Measurements from ENCODE around the gene MAPK8. TPM values are rescaled to one million over a fixed set of nuclear protein-coding genes. Genes with fewer than 3 reads are reported as not detected.

Gene MAPK8
- total RNA-seq, 1 donor from 2014 or later, result 53.7 TPM

- TF ChIP-seq CTCF (IDR thresholded peaks at IDR 0.05; ENCODE audit: unreplicated experiment), result peak; percentile 31
- H3K36me3 Mint-ChIP-seq (ENCODE audit: low read depth, unreplicated experiment), result no peaks in the 10 kb centered on the region
- DNase-seq (ENCODE audit: low spot score), result peak; percentile 22
These were observed 57.3 kb downstream of the MAPK8 start for GRCh38 chr10:48363617-48364355.

GRCh38 chr10:48364659-48365405 lies 58.4 kb downstream of the MAPK8 start:
- H3K27me3 Mint-ChIP-seq (ENCODE audit: unreplicated experiment), result no peaks in the 10 kb centered on the region

More at GRCh38 chr10:48363617-48364355, 57.3 kb downstream of the MAPK8 start:
- H3K9me3 Mint-ChIP-seq (ENCODE audit: unreplicated experiment), result no peaks in the 10 kb centered on the region
- H3K27me3 Mint-ChIP-seq (ENCODE audit: unreplicated experiment), result no peaks in the 10 kb centered on the region
- peaks cover 25% of the 10 kb centered on the region for H3K4me1 Mint-ChIP-seq (ENCODE audit: unreplicated experiment)
- H3K4me3 Mint-ChIP-seq (ENCODE audit: unreplicated experiment), result no peak overlapping the region
- H3K27ac Mint-ChIP-seq (ENCODE audit: unreplicated experiment), result peak overlapping the region; percentile 97

GRCh38 chr10:48365668-48366067 lies 59.2 kb downstream of the MAPK8 start:
- H3K27ac Mint-ChIP-seq (ENCODE audit: unreplicated experiment), result peak overlapping the region; percentile 97
- DNase-seq (ENCODE audit: low spot score), result no peak
- H3K36me3 Mint-ChIP-seq (ENCODE audit: low read depth, unreplicated experiment), result no peaks in the 10 kb centered on the region
- H3K4me3 Mint-ChIP-seq (ENCODE audit: unreplicated experiment), result no peak overlapping the region
- no peaks in the 10 kb centered on the region for H3K27me3 Mint-ChIP-seq (ENCODE audit: unreplicated experiment)
- H3K9me3 Mint-ChIP-seq (ENCODE audit: unreplicated experiment), result no peaks in the 10 kb centered on the region
- peaks cover 25% of the 10 kb centered on the region for H3K4me1 Mint-ChIP-seq (ENCODE audit: unreplicated experiment)
- TF ChIP-seq CTCF (IDR thresholded peaks at IDR 0.05; ENCODE audit: unreplicated experiment), result no peak

More at GRCh38 chr10:48364659-48365405, 58.4 kb downstream of the MAPK8 start:
- no peak for TF ChIP-seq CTCF (IDR thresholded peaks at IDR 0.05; ENCODE audit: unreplicated experiment)
- H3K36me3 Mint-ChIP-seq (ENCODE audit: low read depth, unreplicated experiment), result no peaks in the 10 kb centered on the region
- no peak for DNase-seq (ENCODE audit: low spot score)
- peak overlapping the region; percentile 97 for H3K27ac Mint-ChIP-seq (ENCODE audit: unreplicated experiment)
- H3K9me3 Mint-ChIP-seq (ENCODE audit: unreplicated experiment), result no peaks in the 10 kb centered on the region
- H3K4me1 Mint-ChIP-seq (ENCODE audit: unreplicated experiment), result peaks cover 25% of the 10 kb centered on the region
- H3K4me3 Mint-ChIP-seq (ENCODE audit: unreplicated experiment), result no peak overlapping the region

- Mint-ChIP-seq H3K27me3 (ENCODE audit: unreplicated experiment) (no peaks in the 10 kb centered on the region), H3K4me1 (ENCODE audit: unreplicated experiment) (peaks cover 23% of the 10 kb centered on the region), H3K9me3 (ENCODE audit: unreplicated experiment) (no peaks in the 10 kb centered on the region), H3K27ac (ENCODE audit: unreplicated experiment) (peak overlapping the region; percentile 39), H3K36me3 (ENCODE audit: low read depth, unreplicated experiment) (no peaks in the 10 kb centered on the region), H3K4me3 (ENCODE audit: unreplicated experiment) (no peak overlapping the region)
- TF ChIP-seq CTCF (IDR thresholded peaks at IDR 0.05; ENCODE audit: unreplicated experiment), result no peak
- DNase-seq (ENCODE audit: low spot score), result no peak
These were observed 59.8 kb downstream of the MAPK8 start for GRCh38 chr10:48366261-48366660.

GRCh38 chr10:48369501-48369900 lies 63.0 kb downstream of the MAPK8 start:
- no peak for TF ChIP-seq CTCF (IDR thresholded peaks at IDR 0.05; ENCODE audit: unreplicated experiment)
- no peaks in the 10 kb centered on the region for H3K9me3 Mint-ChIP-seq (ENCODE audit: unreplicated experiment)
- DNase-seq (ENCODE audit: low spot score), result no peak

More at GRCh38 chr10:48369501-48369900, 63.0 kb downstream of the MAPK8 start:
- Mint-ChIP-seq H3K36me3 (ENCODE audit: low read depth, unreplicated experiment) (no peaks in the 10 kb centered on the region), H3K4me3 (ENCODE audit: unreplicated experiment) (no peak overlapping the region), H3K4me1 (ENCODE audit: unreplicated experiment) (peaks cover 6% of the 10 kb centered on the region), H3K27ac (ENCODE audit: unreplicated experiment) (no peak overlapping the region), H3K27me3 (ENCODE audit: unreplicated experiment) (no peaks in the 10 kb centered on the region)

Data from endothelial cell (in vitro differentiated cells).